IPS DF 6.9 (cell line): ENCODE data around the gene GJA4.

Experiments used
- DNase-seq: peaks from one replicate; pipeline ENCODE4 v3.0.0-alpha.2; 2013; ENCODE audit warnings: low read depth, low spot score
- H3K27ac ChIP-seq: one replicate; pipeline ENCODE4 v1.5.1; 2013; ENCODE audit warnings: low read length, control low read depth
- H3K27me3 ChIP-seq: 2 replicates; pipeline ENCODE4 v1.6.1; 2013; ENCODE audit warnings: mild to moderate bottlenecking, low read length; ENCODE audit not compliant: control insufficient read depth, insufficient read depth
- H3K36me3 ChIP-seq: 2 replicates; pipeline ENCODE4 v1.6.1; 2013; ENCODE audit warnings: low read length; ENCODE audit not compliant: control insufficient read depth, insufficient read depth
- H3K4me1 ChIP-seq: 2 replicates; pipeline ENCODE4 v1.6.1; 2013; ENCODE audit warnings: low read length; ENCODE audit not compliant: control insufficient read depth, insufficient read depth
- H3K4me3 ChIP-seq: 2 replicates; pipeline ENCODE4 v1.5.1; 2013; ENCODE audit warnings: mild to moderate bottlenecking, low read length
- H3K9me3 ChIP-seq: 2 replicates; pipeline ENCODE4 v1.6.1; 2013; ENCODE audit warnings: low read length, inconsistent platforms; ENCODE audit not compliant: control insufficient read depth, insufficient read depth
- WGBS: extraction: QIAGEN DNeasy Blood & Tissue Kit; methylation state at CpG from one replicate; pipeline ENCODE4 v1.1.7; 2013; ENCODE audit warnings: mixed read lengths, missing lambda C conversion rate; ENCODE audit not compliant: insufficient read length, insufficient coverage; 5-methylcytosine and 5-hydroxymethylcytosine counted together

The GJA4 gene

DNA sequence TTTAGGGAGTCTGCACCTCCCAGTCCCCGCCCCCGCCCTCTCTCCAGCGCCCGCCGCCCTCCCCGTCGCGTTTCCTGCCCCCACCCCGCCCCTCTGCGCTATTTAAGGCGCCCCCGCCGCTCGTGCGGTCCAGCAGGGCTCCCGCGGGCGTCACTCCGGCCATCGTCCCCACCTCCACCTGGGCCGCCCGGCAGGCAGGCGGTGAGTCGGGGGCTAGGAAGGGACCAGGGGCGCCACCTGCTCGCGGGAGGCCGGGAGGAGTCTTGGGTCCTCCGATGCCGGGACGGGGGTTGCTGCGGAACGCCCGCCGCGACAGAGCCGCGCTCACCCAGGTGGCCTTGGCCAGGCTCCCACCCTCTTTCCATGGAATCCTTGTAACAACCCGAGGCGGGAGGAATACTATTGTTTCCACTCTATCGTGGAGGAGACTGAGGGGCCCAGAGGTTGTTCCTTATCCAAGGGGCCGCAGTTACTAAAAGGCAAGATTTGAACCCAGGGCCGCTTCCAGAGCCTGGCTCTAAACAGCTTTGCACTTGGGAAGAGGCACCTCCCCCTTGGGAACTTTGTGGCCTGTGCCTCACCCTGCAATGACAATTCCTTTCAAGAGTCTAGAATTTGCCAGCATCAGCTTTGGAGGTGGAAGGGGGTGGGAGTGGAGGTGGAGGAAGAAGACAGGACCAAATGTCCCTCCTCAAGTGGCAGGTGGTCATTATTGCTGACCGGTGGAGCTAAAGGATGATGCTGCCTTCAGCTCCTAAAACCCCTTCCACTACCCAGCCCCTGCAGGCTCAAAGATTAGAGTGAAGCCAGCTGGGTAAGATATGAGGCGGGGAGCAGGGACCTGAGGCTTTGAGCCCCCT is at the start of gene GJA4:
Gene GJA4 (plus strand): TSS at position 132 of the 860 bp plus-strand sequence. CDS start 1,215 bp downstream, outside the sequence.
- no peaks in the 10 kb centered on the region for H3K36me3 ChIP-seq
- DNase-seq: no peak
- no peak within 1 kb of the TSS for H3K27ac ChIP-seq
- no peaks in the 10 kb centered on the region for H3K9me3 ChIP-seq
- no CpG with 5 or more reads among the region's 45 CpGs for WGBS
- peak within 1 kb of the TSS; percentile 53; the same call in 1 of the 2 replicates for H3K4me3 ChIP-seq
- H3K27me3 ChIP-seq: no peaks in the 10 kb centered on the region; the same call in 1 of the 2 replicates
- peaks cover 2% of the 10 kb centered on the region; the same call in 1 of the 2 replicates for H3K4me1 ChIP-seq

DNA sequence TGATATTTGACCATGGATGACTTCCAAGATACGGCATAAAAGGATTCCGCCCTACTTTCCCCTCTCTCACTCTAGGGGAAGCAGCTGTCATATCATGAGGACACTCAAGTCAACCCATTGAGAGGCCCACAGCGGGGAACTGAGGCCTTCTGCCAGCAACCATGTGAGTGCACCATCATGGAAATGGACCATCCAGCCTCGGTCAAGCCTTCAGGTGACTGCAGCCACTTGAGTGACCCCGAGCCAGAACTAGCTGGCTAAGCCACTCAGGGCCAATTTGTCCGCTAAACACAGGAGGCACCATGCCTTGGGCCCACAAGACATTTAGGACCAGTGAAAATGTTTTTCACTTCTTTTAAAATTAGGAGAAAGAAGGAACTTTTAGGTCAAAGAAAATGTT is 49.0 kb upstream of the GJA4 start:
- no peaks in the 10 kb centered on the region for H3K36me3 ChIP-seq
- no peaks in the 10 kb centered on the region for H3K4me1 ChIP-seq
- no peak for DNase-seq
- no peaks in the 10 kb centered on the region for H3K9me3 ChIP-seq
- H3K27ac ChIP-seq: no peak overlapping the region
- no peaks in the 10 kb centered on the region for H3K27me3 ChIP-seq
- H3K4me3 ChIP-seq: no peak overlapping the region
- WGBS: no CpG with 5 or more reads among the region's 6 CpGs

DNA sequence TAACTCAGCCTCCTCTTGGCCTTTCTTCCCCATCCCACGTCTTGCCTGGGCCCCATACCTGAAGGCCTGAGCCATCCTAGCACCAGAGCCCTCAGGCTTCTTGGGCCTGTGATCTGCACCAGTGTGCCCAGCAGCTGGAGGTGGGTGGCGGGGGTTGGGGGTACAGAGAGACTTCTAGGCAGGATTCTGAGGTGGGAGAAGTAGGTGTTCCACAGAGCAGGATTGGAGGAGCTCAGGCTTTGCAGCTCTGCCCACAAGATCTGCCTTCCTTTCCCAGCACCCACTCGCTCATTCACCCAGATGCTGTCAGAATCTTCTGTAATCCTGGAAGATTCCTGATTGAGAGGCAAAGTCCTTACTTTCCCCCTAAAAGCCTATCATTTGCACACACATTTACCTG is 47.9 kb upstream of the GJA4 start:
- Histone ChIP-seq H3K9me3 (no peaks in the 10 kb centered on the region), H3K36me3 (no peaks in the 10 kb centered on the region), H3K4me3 (no peak overlapping the region), H3K27ac (no peak overlapping the region), H3K4me1 (no peaks in the 10 kb centered on the region), H3K27me3 (no peaks in the 10 kb centered on the region)
- DNase-seq: no peak
- no CpG with 5 or more reads among the region's 3 CpGs for WGBS

DNA sequence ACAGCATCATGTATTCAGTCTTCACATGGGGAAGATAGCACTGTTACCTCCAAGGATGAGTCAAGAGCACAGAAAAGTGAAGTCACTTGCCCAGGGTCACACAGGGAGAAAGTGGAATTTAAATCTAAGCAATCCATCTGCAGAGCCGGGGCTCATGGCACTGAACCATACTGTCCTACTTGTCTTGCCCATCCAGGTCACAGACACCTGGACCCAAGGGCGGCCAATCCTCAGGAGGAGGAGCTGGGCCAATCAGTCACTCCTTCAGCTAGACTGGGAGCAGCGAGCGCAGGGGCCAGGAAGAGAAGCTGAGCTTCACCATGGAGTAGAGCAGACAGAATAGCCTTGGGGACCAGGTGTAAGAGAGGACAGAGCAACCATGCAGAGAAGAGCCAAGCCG is 47.1 kb upstream of the GJA4 start:
- Histone ChIP-seq H3K27me3 (no peaks in the 10 kb centered on the region), H3K36me3 (no peaks in the 10 kb centered on the region), H3K9me3 (no peaks in the 10 kb centered on the region), H3K27ac (no peak overlapping the region), H3K4me3 (no peak overlapping the region), H3K4me1 (0 out of 2 replicates have a peak, but pooled peaks cover 1% of the 10 kb centered on the region)
- no CpG with 5 or more reads among the region's 5 CpGs for whole genome bisulfite sequencing
- DNase-seq: no peak

DNA sequence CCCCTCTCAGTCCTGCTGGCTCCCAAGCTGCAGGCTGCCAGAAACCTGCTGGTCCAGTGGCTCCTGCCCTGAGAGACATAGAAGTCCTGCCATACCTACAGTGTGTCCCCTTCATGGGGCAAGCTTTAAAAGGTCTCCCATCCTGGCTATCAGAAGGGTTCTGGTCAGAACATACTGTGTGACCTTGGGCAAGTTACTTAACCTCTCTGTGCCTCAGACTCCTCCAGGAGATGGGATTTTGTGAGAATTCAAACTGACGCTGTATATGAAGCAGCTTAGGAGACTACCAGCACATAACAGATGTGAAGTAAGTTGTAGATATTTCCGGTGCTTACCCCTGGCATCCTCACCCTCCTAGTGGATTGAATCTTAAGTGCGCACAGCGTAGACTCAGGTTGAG is 46.7 kb upstream of the GJA4 start:
- Histone ChIP-seq H3K27ac (no peak overlapping the region), H3K36me3 (no peaks in the 10 kb centered on the region), H3K9me3 (no peaks in the 10 kb centered on the region), H3K27me3 (no peaks in the 10 kb centered on the region), H3K4me1 (0 out of 2 replicates have a peak, but pooled peaks cover 1% of the 10 kb centered on the region), H3K4me3 (no peak overlapping the region)
- no CpG with 5 or more reads among the region's 4 CpGs for WGBS
- no peak for DNase-seq

DNA sequence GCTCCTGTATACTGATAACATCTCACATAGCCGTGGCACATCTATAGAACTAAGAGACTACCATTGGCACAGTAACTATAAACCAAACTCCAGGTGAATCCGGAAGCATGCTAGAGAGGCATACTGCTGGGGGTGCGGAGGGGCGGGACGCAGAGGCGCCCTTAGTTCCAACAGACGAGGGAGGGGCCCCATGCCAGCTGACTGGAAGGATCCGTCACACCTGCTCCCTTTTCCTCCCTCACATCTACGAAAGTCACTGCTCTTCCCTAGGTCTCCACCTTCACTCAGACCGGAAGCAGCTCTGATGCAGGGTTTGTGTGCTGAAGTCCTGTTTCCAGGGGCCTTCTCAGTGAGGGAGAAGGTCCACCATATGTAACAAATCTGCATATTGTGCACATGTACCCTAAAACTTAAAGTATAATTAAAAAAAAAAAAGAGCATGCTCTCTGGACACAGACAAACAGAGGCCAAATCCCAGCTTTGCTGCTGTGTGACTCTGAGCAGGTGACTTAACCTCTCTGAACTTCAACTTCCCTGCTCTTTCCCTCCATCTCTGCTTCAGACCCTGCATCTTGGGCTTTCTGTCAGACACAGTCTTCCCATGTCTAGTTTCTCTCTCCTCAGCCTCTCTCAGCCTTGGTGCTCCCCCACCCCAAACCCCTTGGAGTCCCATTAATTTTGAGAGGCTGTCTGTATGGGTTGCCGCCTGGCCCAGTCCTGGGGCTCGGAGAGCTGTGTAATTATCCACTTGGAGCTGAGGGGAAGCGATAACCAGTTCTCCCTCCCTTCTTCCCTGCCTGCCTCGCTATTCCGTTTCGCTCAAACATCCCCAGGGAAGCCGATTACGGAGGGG is 45.8 kb upstream of the GJA4 start:
- DNase-seq: no peak
- H3K27me3 ChIP-seq: no peaks in the 10 kb centered on the region

DNA sequence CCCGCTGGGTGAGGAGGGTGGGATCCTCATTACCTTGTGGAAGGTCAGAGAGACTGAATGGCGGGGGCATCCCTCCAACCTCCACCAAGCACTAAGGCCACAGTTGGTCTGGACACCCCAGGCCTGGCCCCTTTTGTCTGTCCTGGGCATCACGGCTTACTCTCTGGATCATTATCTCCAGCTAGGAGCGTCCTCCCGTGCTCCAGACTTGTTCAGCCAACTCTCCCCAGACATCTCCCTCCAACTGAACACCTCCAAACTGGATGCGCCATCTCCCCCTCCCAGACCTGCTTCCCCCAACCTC is 45.2 kb upstream of the GJA4 start:
- Histone ChIP-seq H3K36me3 (no peaks in the 10 kb centered on the region), H3K4me1 (0 out of 2 replicates have a peak, but pooled peaks cover 1% of the 10 kb centered on the region), H3K9me3 (no peaks in the 10 kb centered on the region), H3K4me3 (no peak overlapping the region), H3K27me3 (no peaks in the 10 kb centered on the region), H3K27ac (no peak overlapping the region)
- WGBS: no CpG with 5 or more reads among the region's 6 CpGs
- no peak for DNase-seq

More for the DNA sequence above, 45.8 kb upstream of the GJA4 start:
- Histone ChIP-seq H3K36me3 (no peaks in the 10 kb centered on the region), H3K9me3 (no peaks in the 10 kb centered on the region), H3K4me3 (no peak overlapping the region), H3K27ac (no peak overlapping the region), H3K4me1 (0 out of 2 replicates have a peak, but pooled peaks cover 1% of the 10 kb centered on the region)
- no CpG with 5 or more reads among the region's 18 CpGs for WGBS

DNA sequence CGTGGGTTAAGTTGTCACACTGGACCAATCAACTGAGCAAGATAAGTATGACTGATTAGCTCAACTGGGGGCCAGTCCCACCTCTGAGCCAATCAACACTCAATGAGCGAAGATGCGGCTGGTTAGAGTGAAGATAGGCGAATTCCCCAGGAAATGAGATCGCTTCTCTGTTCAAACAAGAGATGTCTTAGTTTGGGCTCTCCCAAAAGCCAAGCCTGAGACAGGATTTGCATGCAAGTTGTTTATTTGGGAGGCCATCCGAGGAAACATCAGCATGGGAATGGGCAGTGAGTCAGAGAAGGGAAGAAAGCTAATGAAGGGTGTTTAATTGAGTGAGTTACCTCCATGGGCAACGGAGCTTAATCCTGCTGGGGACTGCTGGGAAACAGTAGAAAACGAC is 42.8 kb upstream of the GJA4 start:
- Histone ChIP-seq H3K27me3 (no peaks in the 10 kb centered on the region), H3K4me3 (no peak overlapping the region), H3K27ac (no peak overlapping the region), H3K4me1 (0 out of 2 replicates have a peak, but pooled peaks cover 1% of the 10 kb centered on the region), H3K9me3 (no peaks in the 10 kb centered on the region), H3K36me3 (no peaks in the 10 kb centered on the region)
- DNase-seq: no peak
- WGBS: no CpG with 5 or more reads among the region's 8 CpGs

DNA sequence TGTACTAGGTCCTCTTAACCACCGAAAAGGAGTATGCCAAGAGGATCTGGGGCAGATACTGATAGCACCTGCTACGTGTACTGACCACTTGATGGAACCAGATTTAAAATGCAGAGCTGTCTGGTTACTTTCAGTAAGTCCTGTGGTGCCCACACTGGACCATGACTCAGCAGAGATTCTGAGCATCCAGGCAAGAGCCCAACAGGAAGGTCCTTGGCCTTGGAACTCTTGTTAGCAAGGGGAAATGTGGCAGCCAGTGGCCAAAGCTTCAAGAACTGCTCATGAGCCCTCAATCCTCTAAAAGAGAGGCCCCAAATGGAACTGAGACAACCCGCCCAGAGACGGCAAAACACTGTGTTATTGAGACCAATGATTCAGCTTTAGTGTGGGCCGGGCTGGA is 42.2 kb upstream of the GJA4 start:
- H3K27me3 ChIP-seq: no peaks in the 10 kb centered on the region
- H3K9me3 ChIP-seq: no peaks in the 10 kb centered on the region
- H3K27ac ChIP-seq: no peak overlapping the region
- H3K36me3 ChIP-seq: no peaks in the 10 kb centered on the region
- 0 out of 2 replicates have a peak, but pooled peaks cover 1% of the 10 kb centered on the region for H3K4me1 ChIP-seq
- no CpG with 5 or more reads among the region's 5 CpGs for WGBS
- no peak for DNase-seq
- H3K4me3 ChIP-seq: no peak overlapping the region

DNA sequence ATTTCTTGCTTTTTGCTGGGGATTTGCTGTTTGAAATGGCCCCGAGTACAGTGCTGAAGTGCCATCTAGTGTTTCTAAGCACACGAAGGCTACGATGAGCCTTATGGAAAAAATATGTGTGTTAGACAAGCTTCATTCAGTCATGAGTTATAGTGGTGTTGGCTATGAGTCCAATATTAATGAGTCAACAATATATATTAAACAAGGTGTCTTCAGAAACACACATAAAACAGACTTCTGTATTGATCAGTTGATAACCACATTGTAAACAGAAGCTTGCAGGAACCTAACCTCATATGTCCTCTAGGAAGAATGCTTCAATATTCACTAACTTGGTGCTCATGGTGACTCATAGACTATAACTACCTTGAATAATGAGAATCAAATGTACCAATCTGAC is 39.6 kb upstream of the GJA4 start:
- no peak overlapping the region for H3K4me3 ChIP-seq
- H3K36me3 ChIP-seq: no peaks in the 10 kb centered on the region
- DNase-seq: no peak
- no peak overlapping the region for H3K27ac ChIP-seq
- H3K4me1 ChIP-seq: 0 out of 2 replicates have a peak, but pooled peaks cover 1% of the 10 kb centered on the region
- H3K9me3 ChIP-seq: no peaks in the 10 kb centered on the region
- H3K27me3 ChIP-seq: no peaks in the 10 kb centered on the region
- no CpG with 5 or more reads among the region's 3 CpGs for WGBS
